ENCODE results near the gene LIMD2. TPM values are rescaled to one million over a fixed set of nuclear protein-coding genes. Genes with fewer than 3 reads are reported as not detected.

LIMD2 gene
- total RNA-seq, 4 donors from 2014 or later: 3.1 to 14.9 (median 8.0) TPM

GRCh38 chr17:63681530-63681929 lies 18.4 kb downstream of the LIMD2 start:
- intact Hi-C loops (cut with DNase I): no loop called here
- DNase-seq (ENCODE audit: extremely low spot score): no peak
- WGBS: 80% methylated on average over 8 of the region's 8 CpGs
- TF ChIP-seq, protein P1, sequence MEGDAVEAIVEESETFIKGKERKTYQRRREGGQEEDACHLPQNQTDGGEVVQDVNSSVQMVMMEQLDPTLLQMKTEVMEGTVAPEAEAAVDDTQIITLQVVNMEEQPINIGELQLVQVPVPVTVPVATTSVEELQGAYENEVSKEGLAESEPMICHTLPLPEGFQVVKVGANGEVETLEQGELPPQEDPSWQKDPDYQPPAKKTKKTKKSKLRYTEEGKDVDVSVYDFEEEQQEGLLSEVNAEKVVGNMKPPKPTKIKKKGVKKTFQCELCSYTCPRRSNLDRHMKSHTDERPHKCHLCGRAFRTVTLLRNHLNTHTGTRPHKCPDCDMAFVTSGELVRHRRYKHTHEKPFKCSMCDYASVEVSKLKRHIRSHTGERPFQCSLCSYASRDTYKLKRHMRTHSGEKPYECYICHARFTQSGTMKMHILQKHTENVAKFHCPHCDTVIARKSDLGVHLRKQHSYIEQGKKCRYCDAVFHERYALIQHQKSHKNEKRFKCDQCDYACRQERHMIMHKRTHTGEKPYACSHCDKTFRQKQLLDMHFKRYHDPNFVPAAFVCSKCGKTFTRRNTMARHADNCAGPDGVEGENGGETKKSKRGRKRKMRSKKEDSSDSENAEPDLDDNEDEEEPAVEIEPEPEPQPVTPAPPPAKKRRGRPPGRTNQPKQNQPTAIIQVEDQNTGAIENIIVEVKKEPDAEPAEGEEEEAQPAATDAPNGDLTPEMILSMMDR (IDR thresholded peaks at IDR 0.05): no peak
- TF ChIP-seq POLR2AphosphoS5 (IDR thresholded peaks at IDR 0.05) (no peak), EP300 (IDR thresholded peaks at IDR 0.05) (no peak), POLR2A (IDR thresholded peaks at IDR 0.05; ENCODE audit: low read depth) (no peak)
- Histone ChIP-seq H3K4me3 (no peak overlapping the region), H3K27me3 (no peaks in the 10 kb centered on the region), H3K9me3 (no peaks in the 10 kb centered on the region), H3K4me1 (peaks cover 34 to 71% (median 64%) of the 10 kb centered on the region in 4 donors), H3K36me3 (peaks cover 18 to 77% (median 47%) of the 10 kb centered on the region in 4 donors), H3K27ac (replicated peaks in 1 of 4) (peak overlapping the region in 2 of 4 donors; percentile 53 to 56)

GRCh38 chr17:63680700-63681099 lies 19.2 kb downstream of the LIMD2 start:
- Histone ChIP-seq H3K9me3 (no peaks in the 10 kb centered on the region), H3K27me3 (no peaks in the 10 kb centered on the region), H3K27ac (replicated peaks in 1 of 4) (peak overlapping the region in 1 of 4 donors; percentile 56), H3K36me3 (peaks cover 18 to 69% (median 46%) of the 10 kb centered on the region in 4 donors), H3K4me3 (no peak overlapping the region), H3K4me1 (peaks cover 42 to 71% (median 64%) of the 10 kb centered on the region in 4 donors)
- no peak for DNase-seq (ENCODE audit: extremely low spot score)
- intact Hi-C loops (cut with DNase I): no loop called here
- TF ChIP-seq EP300 (IDR thresholded peaks at IDR 0.05): no peak
- TF ChIP-seq, protein P1 (IDR thresholded peaks at IDR 0.05): no peak
- 96% methylated on average over 1 of the region's 1 CpG for WGBS

- Histone ChIP-seq H3K27me3 (no peaks in the 10 kb centered on the region), H3K36me3 (peaks cover 18 to 59% (median 48%) of the 10 kb centered on the region in 4 donors), H3K4me3 (no peak overlapping the region), H3K4me1 (peaks cover 44 to 71% (median 64%) of the 10 kb centered on the region in 4 donors), H3K9me3 (no peaks in the 10 kb centered on the region), H3K27ac (replicated peaks in 1 of 4) (no peak overlapping the region)
- TF ChIP-seq EP300 (IDR thresholded peaks at IDR 0.05) (no peak), POLR2AphosphoS5 (IDR thresholded peaks at IDR 0.05) (no peak), POLR2A (IDR thresholded peaks at IDR 0.05; ENCODE audit: low read depth) (no peak)
- TF ChIP-seq, protein P1 (IDR thresholded peaks at IDR 0.05): no peak
- 97% methylated on average over 4 of the region's 5 CpGs for WGBS
- no peak for DNase-seq (ENCODE audit: extremely low spot score)
- intact Hi-C loops (cut with DNase I): no loop called here
Measured at GRCh38 chr17:63679214-63679613, 20.7 kb downstream of the LIMD2 start.

DNA sequence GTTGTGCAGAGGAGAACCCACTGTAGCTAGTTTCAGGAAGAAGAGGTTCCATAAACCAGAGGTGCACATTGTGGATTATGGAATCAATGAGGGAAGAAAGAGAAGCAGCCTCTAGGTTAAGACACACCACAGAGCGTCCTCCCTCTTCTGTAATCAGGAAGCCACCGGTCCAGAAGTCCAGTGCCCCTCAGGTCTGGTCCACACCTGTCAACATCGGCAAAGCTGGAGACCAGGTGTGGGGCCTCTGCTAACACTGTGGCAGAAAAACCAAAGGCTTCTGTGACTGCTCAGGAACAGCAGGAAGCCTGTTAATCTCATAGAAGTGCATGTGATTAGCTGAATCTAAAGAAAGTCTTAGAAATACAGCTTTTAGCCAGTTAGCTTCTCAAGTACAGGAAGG lies 23.3 kb downstream of the LIMD2 start:
- Histone ChIP-seq H3K9me3 (no peaks in the 10 kb centered on the region), H3K27me3 (no peaks in the 10 kb centered on the region), H3K36me3 (peaks cover 0 to 52% (median 40%) of the 10 kb centered on the region in 4 donors), H3K27ac (replicated peaks in 1 of 4) (peak overlapping the region; percentile 55 to 74 (median 72)), H3K4me1 (peaks cover 38 to 63% (median 53%) of the 10 kb centered on the region in 4 donors), H3K4me3 (peak overlapping the region in 1 of 4 donors; percentile 5)
- WGBS: 60% methylated on average over 3 of the region's 3 CpGs
- TF ChIP-seq POLR2A (IDR thresholded peaks at IDR 0.05; ENCODE audit: low read depth) (no peak), EP300 (IDR thresholded peaks at IDR 0.05) (no peak), POLR2AphosphoS5 (IDR thresholded peaks at IDR 0.05) (no peak)
- TF ChIP-seq, protein P1 (IDR thresholded peaks at IDR 0.05): no peak
- DNase-seq (ENCODE audit: extremely low spot score): no peak
- intact Hi-C loops (cut with DNase I): no loop called here
